Psoas muscle (tissue), 8 donors: ENCODE measurements around the gene PDSS1. TPM values are rescaled to one million over a fixed set of nuclear protein-coding genes. Genes with fewer than 3 reads are reported as not detected.

Source experiments
- ATAC-seq, 4 donors: fragments of 200-7000 bp; cut with Tn5 transposase; one replicate each; pipeline ENCODE4 v1.9.1; 2020; ENCODE audit warnings: moderate library complexity in 3 of 4, mild to moderate bottlenecking in 2 of 4
- DNase-seq, 2 donors: peaks; one replicate each; pipeline ENCODE4 v3.0.0-alpha.2; 2020
- H3K27ac ChIP-seq: fragments of 200-600 bp; one replicate; pipeline ENCODE4 v1.8.0; 2022
- H3K27me3 ChIP-seq, 3 donors: fragments of 200-600 bp in 1 of 3; one replicate each; pipeline versions ENCODE4 v1.6.1 to v1.8.0; 2013 to 2022; ENCODE audit warnings: low read length in 2 of 3, mild to moderate bottlenecking in 2 of 3, moderate library complexity in 1 of 3; ENCODE audit not compliant: insufficient read depth in 3 of 3
- H3K36me3 ChIP-seq, 2 donors: fragments of 200-600 bp in 1 of 2; one replicate each; pipeline versions ENCODE4 v1.6.1 to v1.8.0; 2013 to 2022; ENCODE audit warnings: low read depth in 1 of 2, mild to moderate bottlenecking in 1 of 2, moderate library complexity in 1 of 2; ENCODE audit not compliant: insufficient read depth in 1 of 2
- H3K4me1 ChIP-seq: fragments of 200-600 bp; one replicate; pipeline ENCODE4 v1.8.0; 2022
- H3K4me3 ChIP-seq: fragments of 200-600 bp; one replicate; pipeline ENCODE4 v1.8.0; 2022; ENCODE audit warnings: mild to moderate bottlenecking
- H3K9me3 ChIP-seq: fragments of 200-600 bp; one replicate; pipeline ENCODE4 v1.8.0; 2022
- CTCF ChIP-seq: fragments of 200-600 bp; IDR thresholded peaks from one replicate; pipeline ENCODE4 v1.8.0; 2022; ENCODE audit warnings: antibody characterized with exemption
- WGBS, 3 donors: extraction: QIAGEN DNeasy Blood & Tissue Kit; methylation state at CpG; one replicate each; pipeline versions ENCODE4 v1.1.6 to v1.1.7; 2013; 5-methylcytosine and 5-hydroxymethylcytosine counted together
- intact Hi-C, 2 donors: fragments of 100-400 bp; cut with DNase I; formaldehyde crosslinking; loops; one replicate each; pipeline versions ENCODE4 v1.11.0 to v1.14.2; 2022
- polyA plus RNA-seq, 3 donors: library from polyadenylated mRNA; stranded (reverse); fragments of 200-250 nt; gene quantifications; one replicate each; pipeline ENCODE4 v1.2.3, GENCODE V29; 2013
- total RNA-seq, 4 donors: library from RNA; stranded (reverse); fragmentation: NEBNext Ultra II Directional in 2 of 4; extraction: Animal tissue kit (Norgen Biotek cat#: 25700) in 2 of 4; gene quantifications; one replicate each; pipeline versions ENCODE4 v1.2.1 to v1.2.4, GENCODE V29; 2021 to 2023
- donor health status: healthy with polysubstance abuse.
- donor health status: DM: no; HTN: no; CAD: no; lungs with moderate emphysema.
- donor health status: Bipolar disorder and iron deficiency.
- donor health status: healthy.
- donor health status: DM: yes; HTN: yes; CAD: no.
- donor health status: DM: no; HTN: no; CAD: no.
- donor health status: DM: no; HTN: no; CAD: no.
- donor health status: DM: yes; HTN: yes; CAD: no.

The PDSS1 gene
- total and polyA plus RNA-seq, 7 donors, result 4.3 to 51.9 (median 13.4) TPM

DNA sequence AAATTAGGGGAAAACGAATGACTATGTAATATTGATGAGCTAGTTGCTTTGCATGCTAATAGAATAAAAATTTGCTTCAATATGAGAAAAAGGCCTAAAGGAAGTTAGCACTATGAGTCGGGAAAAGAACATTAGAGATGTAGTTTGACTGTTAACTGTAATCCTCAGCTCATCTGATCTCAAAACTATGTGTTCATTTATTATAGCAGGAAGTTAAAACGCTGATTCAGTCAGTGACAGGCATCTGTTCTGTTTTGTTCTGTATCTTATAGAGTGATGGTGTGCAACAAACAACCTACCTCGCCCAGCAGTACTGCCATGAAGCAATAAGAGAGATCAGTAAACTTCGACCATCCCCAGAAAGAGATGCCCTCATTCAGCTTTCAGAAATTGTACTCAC is 48.6 kb downstream of the PDSS1 start:
- H3K9me3 ChIP-seq, result no peaks in the 10 kb centered on the region
- intact Hi-C loops, result no loop called here
- 85 to 92% (median 90%) methylated on average over 5 of the region's 5 CpGs for WGBS, 3 donors
- no peak for ATAC-seq
- no peak overlapping the region for H3K4me3 ChIP-seq
- DNase-seq, result no peak
- H3K27ac ChIP-seq, result no peak overlapping the region
- TF ChIP-seq CTCF, result no peak
- H3K36me3 ChIP-seq, result peaks cover 9 to 99% of the 10 kb centered on the region in 2 donors
- H3K4me1 ChIP-seq, result no peaks in the 10 kb centered on the region
- H3K27me3 ChIP-seq, result no peaks in the 10 kb centered on the region

DNA sequence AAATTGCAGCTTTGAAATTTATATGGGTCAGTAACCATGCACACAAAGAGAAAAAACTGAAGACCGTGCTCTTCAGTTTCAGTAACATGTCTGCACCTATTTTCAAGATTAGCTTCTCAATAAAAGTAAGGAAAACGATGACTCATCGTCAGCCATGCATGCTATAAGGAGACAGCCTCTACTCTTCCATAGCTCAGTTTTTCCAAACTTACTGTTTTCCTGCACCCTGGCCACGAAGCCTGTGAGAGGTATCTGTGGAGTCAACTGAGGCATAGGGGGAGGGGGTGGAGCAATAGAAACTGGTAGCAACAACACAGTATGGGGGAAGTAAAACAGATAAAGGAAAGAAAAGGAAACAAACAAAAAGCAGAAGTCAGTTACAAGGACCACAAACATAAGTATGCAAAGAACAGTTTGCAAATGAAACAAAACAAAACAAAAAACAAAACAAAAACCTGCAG is 58.0 kb downstream of the PDSS1 start:
- no peak for TF ChIP-seq CTCF
- Histone ChIP-seq H3K27me3 (no peaks in the 10 kb centered on the region), H3K36me3 (peaks cover 0 to 45% of the 10 kb centered on the region in 2 donors), H3K9me3 (no peaks in the 10 kb centered on the region), H3K27ac (no peak overlapping the region), H3K4me3 (no peak overlapping the region), H3K4me1 (no peaks in the 10 kb centered on the region)
- ATAC-seq, result no peak
- DNase-seq, result no peak
- intact Hi-C loops, result no loop called here
- WGBS, 3 donors, result 83 to 84% (median 83%) methylated on average over 4 of the region's 4 CpGs

GRCh38 chr10:26759008-26759407 is 61.5 kb downstream of the PDSS1 start:
- Histone ChIP-seq H3K4me1 (no peaks in the 10 kb centered on the region), H3K27me3 (no peaks in the 10 kb centered on the region), H3K27ac (no peak overlapping the region), H3K9me3 (no peaks in the 10 kb centered on the region), H3K4me3 (no peak overlapping the region), H3K36me3 (peaks cover 0 to 42% of the 10 kb centered on the region in 2 donors)
- intact Hi-C loops, result no loop called here
- TF ChIP-seq CTCF, result no peak
- ATAC-seq (no peak), DNase-seq (no peak)
- 81 to 95% (median 90%) methylated on average over 4 of the region's 4 CpGs for WGBS, 3 donors

GRCh38 chr10:26765549-26765948 is 68.0 kb downstream of the PDSS1 start:
- intact Hi-C loops, result no loop called here
- no peak overlapping the region for H3K4me3 ChIP-seq
- peaks cover 0 to 49% of the 10 kb centered on the region in 2 donors for H3K36me3 ChIP-seq

More at GRCh38 chr10:26765549-26765948, 68.0 kb downstream of the PDSS1 start:
- TF ChIP-seq CTCF, result no peak
- H3K27ac ChIP-seq, result no peak overlapping the region
- no peak for ATAC-seq
- DNase-seq, result no peak
- H3K27me3 ChIP-seq, result no peaks in the 10 kb centered on the region
- H3K4me1 ChIP-seq, result no peaks in the 10 kb centered on the region
- no peaks in the 10 kb centered on the region for H3K9me3 ChIP-seq
- 88 to 96% (median 94%) methylated on average over 2 of the region's 2 CpGs for WGBS, 3 donors
